ENCODE measurements around the gene CDCP1.

- TF ChIP-seq CTCF (IDR thresholded peaks at IDR 0.05) (no peak), POLR2A (IDR thresholded peaks at IDR 0.05) (no peak)
Measured at GRCh38 chr3:45059132-45059531, 87.0 kb downstream of the CDCP1 start.
